GM18526 (cell line): ENCODE results near the gene RGS9BP.

Source experiments
- POLR2A ChIP-seq: IDR thresholded peaks from 3 replicates; pipeline ENCODE4 v1.6.1; 2011; ENCODE audit not compliant: insufficient read length; ENCODE audit errors: extremely low read depth

RGS9BP gene

GRCh38 chr19:32675720-32676185, at the start of gene RGS9BP:
TSS of gene RGS9BP (plus strand) at chr19:32675848. CDS start at chr19:32676264, 416 bp downstream.
- no peak for TF ChIP-seq POLR2A

GRCh38 chr19:32626969-32627368, 48.7 kb upstream of the RGS9BP start:
- no peak for TF ChIP-seq POLR2A

- no peak for TF ChIP-seq POLR2A
These were observed 47.9 kb upstream of the RGS9BP start for GRCh38 chr19:32627714-32628270.

- no peak for TF ChIP-seq POLR2A
These were observed 45.3 kb upstream of the RGS9BP start for GRCh38 chr19:32630338-32630737.

DNA sequence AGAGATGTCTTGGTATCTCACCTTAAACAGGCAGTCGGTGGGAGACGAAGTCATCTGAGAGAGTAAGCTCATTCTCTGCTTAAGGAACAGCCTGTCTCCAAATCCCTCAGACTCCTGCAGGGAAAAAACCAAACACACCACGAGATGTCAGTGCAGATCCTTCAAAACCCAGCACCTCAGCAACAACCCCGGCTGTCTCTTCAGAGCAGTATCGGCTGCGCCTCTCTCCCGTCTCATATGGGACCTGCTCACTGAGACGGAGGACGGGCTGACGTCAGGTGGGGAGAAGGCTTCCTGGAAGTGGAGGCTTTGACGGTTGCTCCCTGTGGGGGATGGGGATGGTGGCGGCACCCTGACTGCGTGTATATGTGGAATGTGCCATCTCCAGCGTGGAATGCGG, 44.3 kb upstream of the RGS9BP start:
- no peak for TF ChIP-seq POLR2A

- no peak for TF ChIP-seq POLR2A
These were observed 38.2 kb upstream of the RGS9BP start for GRCh38 chr19:32637480-32637879.

DNA sequence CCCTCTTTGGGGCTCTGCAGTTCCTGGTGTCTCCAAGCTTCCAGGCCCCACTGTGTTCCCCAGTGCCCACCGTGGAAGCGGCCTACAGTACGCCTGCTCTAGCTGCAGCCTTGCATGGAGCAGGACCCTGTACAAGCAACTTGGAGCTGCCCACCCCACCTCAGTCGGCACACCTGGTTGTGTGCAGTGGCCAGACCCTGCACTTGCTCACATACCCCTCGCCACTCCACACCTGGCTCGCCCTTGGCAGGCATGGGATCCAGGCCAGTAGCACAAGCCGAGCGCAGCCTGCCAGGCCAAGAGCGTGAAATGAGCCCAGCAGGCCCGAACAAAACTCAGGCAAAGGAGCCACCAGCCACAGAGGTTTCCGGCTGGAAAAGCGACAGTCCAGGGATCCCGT, 37.0 kb upstream of the RGS9BP start:
- TF ChIP-seq POLR2A: no peak

- no peak for TF ChIP-seq POLR2A
These were observed 32.9 kb upstream of the RGS9BP start for GRCh38 chr19:32642771-32643170.

- TF ChIP-seq POLR2A: no peak
These were observed 29.1 kb upstream of the RGS9BP start for GRCh38 chr19:32646556-32646955.

GRCh38 chr19:32647361-32647760, 28.3 kb upstream of the RGS9BP start:
- no peak for TF ChIP-seq POLR2A

DNA sequence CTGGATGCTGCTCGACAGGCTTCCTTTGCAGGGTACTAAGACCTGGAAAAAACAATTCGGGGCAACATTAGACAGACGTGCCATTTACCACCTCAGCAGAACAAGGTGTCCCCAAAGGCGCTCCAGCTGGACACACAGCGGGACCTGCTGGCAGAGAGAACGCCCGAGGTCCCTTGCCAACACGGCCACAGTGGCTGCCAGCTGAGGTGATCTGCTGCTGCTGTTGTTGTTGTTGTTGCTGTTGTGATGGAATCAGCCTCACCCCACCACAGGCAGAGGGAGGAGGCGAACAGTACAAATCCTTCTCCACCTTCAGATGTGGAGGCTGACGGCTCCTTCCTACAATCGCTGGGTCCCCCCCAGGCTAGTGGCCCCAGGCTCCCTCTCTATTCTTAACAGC, 25.9 kb upstream of the RGS9BP start:
- no peak for TF ChIP-seq POLR2A

DNA sequence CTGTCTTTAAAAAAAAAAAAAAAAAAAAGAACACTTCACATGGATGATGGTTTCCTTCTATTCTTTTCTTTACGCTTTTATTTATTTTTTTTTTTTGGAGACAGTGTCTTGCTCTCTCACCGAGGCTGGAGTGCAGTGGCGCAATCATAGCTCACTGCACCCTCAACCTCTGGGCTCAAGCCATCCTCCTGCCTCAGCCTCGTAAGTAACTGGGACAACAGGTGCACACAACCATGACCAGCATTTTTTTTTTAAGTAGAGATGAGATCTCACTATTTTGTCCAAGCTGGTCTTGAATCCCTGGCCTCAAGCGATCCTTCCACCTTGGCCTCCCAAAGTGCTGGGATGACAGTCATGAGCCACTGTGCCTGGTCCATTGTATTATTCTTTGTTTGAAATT, 25.0 kb upstream of the RGS9BP start:
- TF ChIP-seq POLR2A: no peak

DNA sequence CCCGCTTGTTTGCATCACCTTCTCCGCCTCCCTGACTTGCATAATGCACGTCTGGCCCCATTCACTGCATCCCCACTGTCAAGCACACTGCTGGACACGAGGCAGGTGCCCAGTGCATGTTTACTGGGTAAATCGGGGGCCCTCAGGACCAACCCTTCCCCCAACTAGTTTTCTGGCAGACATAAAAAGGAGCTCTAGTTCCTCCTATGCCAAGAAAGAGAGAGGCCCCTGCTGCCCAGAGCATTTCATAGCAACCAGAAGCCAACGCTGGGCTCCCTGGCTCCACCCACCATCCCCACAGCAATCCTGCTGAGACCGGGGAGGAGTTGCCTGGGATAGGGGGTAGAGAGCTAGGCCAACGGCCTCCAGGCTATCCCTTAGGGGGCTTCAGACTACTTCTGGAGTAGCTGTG, 23.9 kb upstream of the RGS9BP start:
- TF ChIP-seq POLR2A: no peak

DNA sequence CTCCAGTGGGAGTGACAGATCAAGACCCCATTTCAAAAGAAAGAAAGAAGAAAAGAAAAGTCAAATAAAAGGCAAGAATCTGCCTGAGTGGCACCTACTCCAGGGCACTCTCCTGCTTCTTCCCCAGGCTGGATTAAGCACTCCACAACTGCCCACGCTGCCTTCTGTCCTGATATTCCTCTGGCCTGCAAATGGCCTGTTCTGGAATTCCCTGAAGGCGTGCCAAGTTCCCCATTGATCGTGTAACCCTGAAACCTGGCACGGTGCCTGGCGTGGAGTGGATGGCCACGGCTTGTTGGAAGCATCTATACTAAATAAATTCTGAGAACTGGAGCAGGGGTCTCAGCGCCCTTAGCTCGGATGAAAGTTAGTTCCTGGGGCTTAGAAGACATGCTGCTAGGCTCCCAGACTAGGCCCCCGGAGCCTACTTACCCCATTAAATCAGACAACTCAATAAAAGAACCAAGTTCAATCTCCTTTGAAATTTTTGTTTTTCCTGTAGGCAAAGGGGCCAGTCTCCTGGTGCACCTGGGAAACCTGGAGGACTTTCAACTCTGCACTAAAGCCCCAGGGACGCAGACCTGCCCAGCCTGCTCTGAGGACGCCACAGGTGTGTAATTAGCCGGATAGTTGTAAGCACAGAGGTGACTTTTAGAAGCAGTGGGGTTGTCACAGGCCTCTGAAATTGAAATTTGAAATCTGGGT, 22.6 kb upstream of the RGS9BP start:
- no peak for TF ChIP-seq POLR2A

GRCh38 chr19:32653599-32653915, 22.1 kb upstream of the RGS9BP start:
- no peak for TF ChIP-seq POLR2A

DNA sequence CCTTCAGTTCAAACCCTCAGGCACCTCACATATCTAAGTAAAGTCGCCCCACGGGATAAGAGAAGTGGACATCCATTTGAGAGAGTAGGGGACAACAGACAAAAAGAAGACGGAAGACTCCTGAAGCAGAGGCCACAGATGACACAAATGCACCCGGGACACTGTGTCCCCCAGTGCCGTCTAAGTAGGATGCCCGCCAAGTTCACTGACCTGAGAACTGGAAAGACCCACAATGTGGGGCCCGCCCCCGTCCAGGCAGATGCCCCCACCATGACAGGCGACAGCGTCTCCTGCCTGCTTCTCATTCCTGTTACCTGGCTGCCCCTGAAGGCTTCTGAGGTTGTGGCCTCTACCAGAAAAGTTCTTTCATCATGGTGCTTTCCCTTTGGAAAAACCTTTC, 17.6 kb upstream of the RGS9BP start:
- TF ChIP-seq POLR2A: no peak

DNA sequence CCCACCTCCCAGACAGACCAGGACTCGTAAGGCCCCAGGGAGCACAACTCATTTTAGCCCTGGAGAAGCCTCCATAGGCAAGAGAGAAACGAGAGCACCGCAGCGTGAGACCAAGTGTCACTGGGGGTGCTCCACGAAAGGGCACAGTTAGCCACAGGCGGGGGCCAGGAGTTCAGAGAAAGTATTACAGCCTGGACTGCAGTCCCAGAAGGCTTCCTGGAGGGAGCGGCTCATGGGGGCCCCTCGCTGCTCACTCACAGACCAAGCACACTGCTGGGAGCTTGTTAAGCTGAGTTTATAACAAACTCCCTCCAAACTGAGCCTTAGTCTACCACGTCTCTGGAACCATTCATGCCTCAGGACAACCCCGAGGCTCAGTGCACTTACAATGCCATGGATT, 17.1 kb upstream of the RGS9BP start:
- TF ChIP-seq POLR2A: no peak
